Ishikawa (cell line): ENCODE measurements around the gene RABGAP1L.

ENCODE experiments used
- CEBPB ChIP-seq: IDR thresholded peaks from 2 replicates; pipeline ENCODE4 v1.6.1; 2012
- CREB1 ChIP-seq: IDR thresholded peaks from 2 replicates; pipeline ENCODE4 v1.6.1; 2012; ENCODE audit warnings: low read depth
- EGR1 ChIP-seq: IDR thresholded peaks from 2 replicates; pipeline ENCODE4 v1.6.1; 2012
- EP300 ChIP-seq: IDR thresholded peaks from 2 replicates; pipeline ENCODE4 v1.6.1; 2012; ENCODE audit warnings: borderline replicate concordance
- FOXM1 ChIP-seq: IDR thresholded peaks from 2 replicates; pipeline ENCODE4 v1.6.1; 2012; ENCODE audit warnings: low read depth, borderline replicate concordance
- NFIC ChIP-seq: IDR thresholded peaks from 2 replicates; pipeline ENCODE4 v1.6.1; 2012
- RAD21 ChIP-seq: IDR thresholded peaks from 2 replicates; pipeline ENCODE4 v1.6.1; 2012; ENCODE audit warnings: low read depth
- TAF1 ChIP-seq: IDR thresholded peaks from 2 replicates; pipeline ENCODE4 v1.6.1; 2012; ENCODE audit warnings: low read depth, mild to moderate bottlenecking
- TCF12 ChIP-seq: IDR thresholded peaks from 2 replicates; pipeline ENCODE4 v1.6.1; 2012; ENCODE audit warnings: low read depth
- TEAD4 ChIP-seq: IDR thresholded peaks from 2 replicates; pipeline ENCODE4 v1.6.1; 2012
- YY1 ChIP-seq: IDR thresholded peaks from 2 replicates; pipeline ENCODE4 v1.6.1; 2012; ENCODE audit warnings: low read depth
- ZBTB7A ChIP-seq: IDR thresholded peaks from 2 replicates; pipeline ENCODE4 v1.6.1; 2012; ENCODE audit warnings: low read depth
- TF ChIP-seq, protein P1 (sequence below): IDR thresholded peaks from 2 replicates; pipeline ENCODE4 v1.6.1; 2012
- TF ChIP-seq, protein P2 (sequence below): IDR thresholded peaks from 2 replicates; pipeline ENCODE4 v1.6.1; 2012; ENCODE audit warnings: low read depth, mild to moderate bottlenecking

The RABGAP1L gene

DNA sequence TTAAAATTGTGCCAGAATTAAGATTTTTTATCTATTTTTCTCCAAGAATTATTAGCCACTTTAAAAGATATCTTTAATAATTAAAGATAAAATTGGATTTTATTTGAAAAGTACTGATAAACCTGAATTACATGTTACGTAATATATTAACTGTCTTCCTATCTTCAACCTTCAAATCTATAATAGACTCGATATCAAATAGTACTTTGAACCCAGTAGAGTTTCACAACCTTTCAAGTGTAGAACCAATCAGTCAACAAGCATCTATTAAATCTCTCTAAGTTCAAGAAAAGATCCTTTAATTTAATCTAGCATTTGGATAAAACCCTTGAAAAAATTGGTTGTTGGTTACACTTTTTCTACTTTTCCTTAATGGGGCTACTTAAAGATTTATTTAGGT, 559.9 kb downstream of the RABGAP1L start:
- TF ChIP-seq YY1 (no peak), ZBTB7A (no peak), CREB1 (no peak), NFIC (no peak), EP300 (no peak), TCF12 (no peak), TAF1 (no peak)
- TF ChIP-seq, protein P1, sequence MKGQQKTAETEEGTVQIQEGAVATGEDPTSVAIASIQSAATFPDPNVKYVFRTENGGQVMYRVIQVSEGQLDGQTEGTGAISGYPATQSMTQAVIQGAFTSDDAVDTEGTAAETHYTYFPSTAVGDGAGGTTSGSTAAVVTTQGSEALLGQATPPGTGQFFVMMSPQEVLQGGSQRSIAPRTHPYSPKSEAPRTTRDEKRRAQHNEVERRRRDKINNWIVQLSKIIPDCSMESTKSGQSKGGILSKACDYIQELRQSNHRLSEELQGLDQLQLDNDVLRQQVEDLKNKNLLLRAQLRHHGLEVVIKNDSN = no peak
- TF ChIP-seq, protein P2, sequence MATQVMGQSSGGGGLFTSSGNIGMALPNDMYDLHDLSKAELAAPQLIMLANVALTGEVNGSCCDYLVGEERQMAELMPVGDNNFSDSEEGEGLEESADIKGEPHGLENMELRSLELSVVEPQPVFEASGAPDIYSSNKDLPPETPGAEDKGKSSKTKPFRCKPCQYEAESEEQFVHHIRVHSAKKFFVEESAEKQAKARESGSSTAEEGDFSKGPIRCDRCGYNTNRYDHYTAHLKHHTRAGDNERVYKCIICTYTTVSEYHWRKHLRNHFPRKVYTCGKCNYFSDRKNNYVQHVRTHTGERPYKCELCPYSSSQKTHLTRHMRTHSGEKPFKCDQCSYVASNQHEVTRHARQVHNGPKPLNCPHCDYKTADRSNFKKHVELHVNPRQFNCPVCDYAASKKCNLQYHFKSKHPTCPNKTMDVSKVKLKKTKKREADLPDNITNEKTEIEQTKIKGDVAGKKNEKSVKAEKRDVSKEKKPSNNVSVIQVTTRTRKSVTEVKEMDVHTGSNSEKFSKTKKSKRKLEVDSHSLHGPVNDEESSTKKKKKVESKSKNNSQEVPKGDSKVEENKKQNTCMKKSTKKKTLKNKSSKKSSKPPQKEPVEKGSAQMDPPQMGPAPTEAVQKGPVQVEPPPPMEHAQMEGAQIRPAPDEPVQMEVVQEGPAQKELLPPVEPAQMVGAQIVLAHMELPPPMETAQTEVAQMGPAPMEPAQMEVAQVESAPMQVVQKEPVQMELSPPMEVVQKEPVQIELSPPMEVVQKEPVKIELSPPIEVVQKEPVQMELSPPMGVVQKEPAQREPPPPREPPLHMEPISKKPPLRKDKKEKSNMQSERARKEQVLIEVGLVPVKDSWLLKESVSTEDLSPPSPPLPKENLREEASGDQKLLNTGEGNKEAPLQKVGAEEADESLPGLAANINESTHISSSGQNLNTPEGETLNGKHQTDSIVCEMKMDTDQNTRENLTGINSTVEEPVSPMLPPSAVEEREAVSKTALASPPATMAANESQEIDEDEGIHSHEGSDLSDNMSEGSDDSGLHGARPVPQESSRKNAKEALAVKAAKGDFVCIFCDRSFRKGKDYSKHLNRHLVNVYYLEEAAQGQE = no peak

DNA sequence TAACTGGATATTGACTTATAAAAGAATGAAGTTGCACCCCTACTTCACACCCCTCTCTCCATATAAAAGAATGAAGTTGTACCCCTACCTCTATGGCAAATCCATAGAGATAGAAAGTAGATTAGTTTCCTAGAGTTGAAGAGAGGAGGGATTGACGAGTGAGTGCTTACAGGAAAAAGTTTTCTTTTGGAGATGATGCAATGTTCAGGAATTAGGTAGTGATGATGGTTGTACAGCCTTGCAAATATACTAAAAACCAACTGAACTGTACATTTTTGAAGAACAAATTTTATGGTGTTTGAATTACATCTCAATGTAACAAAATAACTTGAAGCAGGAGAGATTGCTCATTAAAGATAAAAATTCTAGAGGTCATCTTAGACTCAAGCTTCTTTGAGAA, 561.3 kb downstream of the RABGAP1L start:
- TF ChIP-seq TEAD4 = no peak
- no peak for TF ChIP-seq FOXM1
- no peak for TF ChIP-seq ZBTB7A
- TF ChIP-seq, protein P1 = no peak
- no peak for TF ChIP-seq YY1
- TF ChIP-seq CEBPB = no peak
- no peak for TF ChIP-seq RAD21
- TF ChIP-seq, protein P2 = no peak

DNA sequence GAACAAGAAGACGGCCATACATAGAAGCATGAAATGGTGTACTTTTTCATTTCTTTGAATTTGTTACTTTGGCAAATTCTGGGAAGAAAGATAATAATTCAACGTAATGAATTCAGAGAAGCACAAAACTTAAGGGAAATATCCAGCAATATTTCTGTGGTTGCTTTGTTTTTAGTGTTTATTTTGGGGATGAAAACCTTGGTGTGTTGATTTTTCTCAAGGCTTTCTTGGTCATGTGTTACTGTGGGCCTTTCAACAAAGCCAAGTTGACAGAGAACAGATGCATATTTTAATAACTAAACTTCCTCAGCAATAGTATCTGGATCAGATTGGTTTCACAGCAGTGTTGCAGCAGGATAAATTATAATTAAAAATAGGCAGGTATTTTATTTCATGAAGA, 561.9 kb downstream of the RABGAP1L start:
- TF ChIP-seq TCF12 (no peak), RAD21 (no peak), NFIC (no peak), FOXM1 (no peak), CEBPB (no peak), CREB1 (no peak), EP300 (no peak), EGR1 (no peak), ZBTB7A (no peak), TAF1 (no peak), TEAD4 (no peak)
- TF ChIP-seq, protein P1 = no peak

DNA sequence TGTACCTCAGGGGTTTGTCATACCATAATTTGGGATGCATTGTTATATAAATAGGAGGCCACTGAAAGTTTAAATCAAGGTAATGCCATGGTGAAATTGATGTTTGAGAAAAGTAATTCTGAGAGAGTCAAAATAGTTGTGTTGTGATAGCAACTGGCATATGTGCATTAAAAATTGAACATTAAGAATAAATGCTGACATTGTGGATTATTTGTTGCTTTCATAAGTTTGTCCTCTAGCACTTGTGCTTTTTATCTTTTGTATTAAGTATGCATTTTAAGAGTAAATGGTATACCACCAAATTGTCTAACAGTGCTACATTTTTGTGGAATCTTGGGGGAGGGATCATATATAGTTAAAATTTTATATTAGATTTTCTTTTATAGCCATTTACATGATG, 564.5 kb downstream of the RABGAP1L start:
- no peak for TF ChIP-seq EP300

DNA sequence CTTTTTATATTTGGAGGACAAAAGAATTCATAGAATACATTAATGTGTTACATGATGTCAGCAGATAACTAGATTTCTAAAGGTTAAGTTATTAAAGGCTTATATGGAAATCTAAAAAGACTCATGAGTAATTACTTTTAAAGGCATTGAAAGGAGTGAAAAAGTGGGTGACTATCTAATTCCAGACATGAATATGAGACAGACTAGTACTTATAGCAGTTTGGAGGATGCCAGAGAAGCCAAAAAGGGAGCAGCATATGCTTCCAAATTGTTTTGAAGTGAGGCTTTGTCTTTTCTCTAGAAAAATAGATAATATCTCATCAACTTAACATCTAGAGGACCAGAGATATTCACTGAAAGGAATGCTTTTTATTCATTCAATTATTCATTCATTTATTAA, 564.9 kb downstream of the RABGAP1L start:
- TF ChIP-seq FOXM1 (no peak), ZBTB7A (no peak), EGR1 (no peak), CREB1 (no peak), NFIC (no peak), RAD21 (no peak), TAF1 (no peak), TCF12 (no peak), CEBPB (no peak)
- TF ChIP-seq, protein P2 = no peak
